PC-3 (cell line): Measurements from ENCODE around the gene TBC1D21. TPM values are rescaled to one million over a fixed set of nuclear protein-coding genes. Genes with fewer than 3 reads are reported as not detected.

ENCODE experiments used
- ATAC-seq: fragments of 200-7000 bp; cut with Tn5 transposase; 2 replicates; pipeline ENCODE4 v1.9.1; 2020; ENCODE audit warnings: mild to moderate bottlenecking, moderate library complexity
- Bru-seq: library from RNA; stranded (reverse); fragments of 400-500 nt; gene quantifications from one replicate; lab custom pipeline; 2021; lab: Mats Ljungman, UMichigan
- BruChase-seq, 2 experiments: library from RNA; stranded (reverse); fragments of 400-500 nt; gene quantifications; one replicate each; lab custom pipeline; 2021; lab: Mats Ljungman, UMichigan
- BruUV-seq: library from RNA; stranded (reverse); fragments of 400-500 nt; replicated peaks from 2 replicates; lab custom pipeline; 2021; lab: Mats Ljungman, UMichigan
- CTCF ChIA-PET: fragments of 300-600 bp; sonication (Branson Sonifier 250); formaldehyde crosslinking; loops from one replicate; lab custom pipeline; 2022; ENCODE audit warnings: antibody characterized with exemption; lab: Charles Lee
- POLR2A ChIA-PET: fragments of 300-600 bp; sonication (Branson Sonifier 250); formaldehyde crosslinking; loops from one replicate; lab custom pipeline; 2022; ENCODE audit warnings: antibody characterized with exemption; ENCODE audit not compliant: unreplicated experiment; lab: Charles Lee
- DNase-seq: peaks from one replicate; pipeline ENCODE4 v3.0.0-alpha.2; 2015
- H2AFZ ChIP-seq: fragments of 300-600 bp; sonication (generic); 2 replicates; pipeline ENCODE4 v1.6.0; 2016; ENCODE audit warnings: antibody characterized with exemption, low read length
- H3F3A ChIP-seq: fragments of 300-600 bp; sonication (generic); one replicate; pipeline ENCODE4 v1.6.0; 2017; ENCODE audit warnings: antibody characterized with exemption, low read length, control low read depth, mild to moderate bottlenecking; ENCODE audit not compliant: unreplicated experiment
- H3K27ac ChIP-seq: fragments of 300-600 bp; sonication (generic); 2 replicates; pipeline ENCODE4 v1.5.1; 2016; ENCODE audit warnings: mild to moderate bottlenecking, low read length
- H3K27me3 ChIP-seq: fragments of 300-600 bp; sonication (generic); 2 replicates; pipeline ENCODE4 v1.6.1; 2016; ENCODE audit warnings: low read length, mixed read lengths
- H3K36me3 ChIP-seq: fragments of 300-600 bp; sonication (generic); 2 replicates; pipeline ENCODE4 v1.6.1; 2016; ENCODE audit warnings: low read depth, mixed run types, low read length, mixed read lengths
- H3K4me1 ChIP-seq: fragments of 300-600 bp; sonication (generic); 2 replicates; pipeline ENCODE4 v1.5.1; 2016; ENCODE audit warnings: low read length; ENCODE audit not compliant: insufficient read depth
- H3K4me2 ChIP-seq: fragments of 300-600 bp; sonication (generic); 2 replicates; pipeline ENCODE4 v1.6.0; 2016; ENCODE audit warnings: low read length
- H3K4me3 ChIP-seq: fragments of 300-600 bp; sonication (generic); 2 replicates; pipeline ENCODE4 v1.5.1; 2016; ENCODE audit warnings: mild to moderate bottlenecking, low read length, mixed read lengths
- H3K79me2 ChIP-seq: fragments of 300-600 bp; sonication (generic); 2 replicates; pipeline ENCODE4 v1.6.1; 2017; ENCODE audit warnings: low read length, mixed read lengths
- H3K9ac ChIP-seq: fragments of 300-600 bp; sonication (generic); 2 replicates; pipeline ENCODE4 v1.6.0; 2016; ENCODE audit warnings: mild to moderate bottlenecking, low read length
- H3K9me2 ChIP-seq: fragments of 300-600 bp; sonication (generic); replicated peaks from 2 replicates; pipeline ENCODE4 v1.6.1; 2016; ENCODE audit warnings: mixed run types, low read length, mixed read lengths
- H3K9me3 ChIP-seq: fragments of 300-600 bp; sonication (generic); 2 replicates; pipeline ENCODE4 v1.6.1; 2016; ENCODE audit warnings: low read length, mixed read lengths
- H4K20me1 ChIP-seq: fragments of 300-600 bp; sonication (generic); 2 replicates; pipeline ENCODE4 v1.6.1; 2016; ENCODE audit warnings: low read length, mixed read lengths
- EZH2 ChIP-seq: fragments of 300-600 bp; sonication (generic); IDR thresholded peaks from one replicate; pipeline ENCODE4 v1.6.1; 2017; ENCODE audit warnings: antibody characterized with exemption, mild to moderate bottlenecking, low read length; ENCODE audit not compliant: unreplicated experiment
- EZH2phosphoT487 ChIP-seq: fragments of 300-600 bp; sonication (generic); IDR thresholded peaks from 2 replicates; pipeline ENCODE4 v1.6.1; 2018; ENCODE audit warnings: mild to moderate bottlenecking, antibody characterized with exemption, low read length, borderline replicate concordance
- intact Hi-C: fragments of 100-400 bp; cut with micrococcal nuclease; formaldehyde crosslinking; loops from 2 replicates; pipeline ENCODE4 v1.9.0; 2023
- long read RNA-seq: library from polyadenylated mRNA; unstranded; transcript quantifications from one replicate; pipeline ENCODE4 v2.0.0, GENCODE V29; 2021; ENCODE audit not compliant: unreplicated experiment
- total RNA-seq: library from RNA; depleted of rRNA; stranded (reverse); fragments of >200 nt; gene quantifications from 2 replicates; pipeline ENCODE4 v1.2.3, GENCODE V29; 2014; rRNA removed
- TF ChIP-seq, protein P1 (sequence below): fragments of 300-600 bp; sonication (generic); conservative IDR thresholded peaks from 2 replicates; pipeline ENCODE4 v1.5.1; 2017; ENCODE audit warnings: antibody characterized with exemption, low read depth, mild to moderate bottlenecking, low read length

Gene TBC1D21, protein sequence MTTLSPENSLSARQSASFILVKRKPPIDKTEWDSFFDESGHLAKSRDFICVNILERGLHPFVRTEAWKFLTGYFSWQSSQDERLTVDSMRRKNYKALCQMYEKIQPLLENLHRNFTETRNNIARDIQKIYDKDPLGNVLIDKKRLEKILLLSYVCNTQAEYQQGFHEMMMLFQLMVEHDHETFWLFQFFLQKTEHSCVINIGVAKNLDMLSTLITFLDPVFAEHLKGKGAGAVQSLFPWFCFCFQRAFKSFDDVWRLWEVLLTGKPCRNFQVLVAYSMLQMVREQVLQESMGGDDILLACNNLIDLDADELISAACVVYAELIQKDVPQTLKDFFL
- not detected in 2 replicates for total RNA-seq
- percentile 8 among the genes with signal in this experiment for Bru-seq, nascent RNA
- BruChase-seq, experiment 1, labeled RNA remaining after a 6-hour chase = not detected
- BruChase-seq, experiment 2, labeled RNA remaining after a 2-hour chase = not detected
- long read RNA-seq = 0 reads

DNA sequence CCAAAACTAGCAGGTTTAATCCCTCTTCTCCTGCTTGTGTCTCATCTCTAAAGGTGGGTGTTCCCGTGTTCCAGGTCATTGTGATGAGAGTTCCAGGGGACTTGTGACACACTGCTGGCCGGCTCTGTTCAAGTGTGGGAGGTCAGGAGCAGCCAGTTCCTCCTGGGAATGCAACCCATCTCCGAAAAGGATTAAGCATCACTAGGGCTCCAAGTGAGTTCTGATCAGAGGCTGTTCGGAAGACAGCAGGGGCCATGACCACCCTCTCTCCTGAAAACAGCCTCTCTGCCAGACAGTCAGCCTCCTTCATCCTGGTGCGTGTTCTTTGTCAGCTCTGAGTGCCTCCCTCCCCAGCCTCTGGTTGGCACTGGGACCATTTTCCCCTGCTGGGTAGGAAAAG, at the start of gene TBC1D21:
Gene TBC1D21, plus strand, starts transcription at position 109 of the 400 bp plus-strand sequence. Its CDS starts 146 bp downstream, at position 255.
- no peaks in the 10 kb centered on the region for H3K4me1 ChIP-seq
- H3K9ac ChIP-seq = no peak within 1 kb of the TSS
- H4K20me1 ChIP-seq = no peaks in the 10 kb centered on the region
- no peak for ATAC-seq
- H3K79me2 ChIP-seq = no peaks in the 10 kb centered on the region
- H3F3A ChIP-seq = no peaks in the 10 kb centered on the region
- POLR2A ChIA-PET = no interaction called here
- no peak within 1 kb of the TSS for H3K4me2 ChIP-seq
- H2AFZ ChIP-seq = no peak within 1 kb of the TSS
- TF ChIP-seq EZH2 (no peak), EZH2phosphoT487 (no peak)
- TF ChIP-seq, protein P1, sequence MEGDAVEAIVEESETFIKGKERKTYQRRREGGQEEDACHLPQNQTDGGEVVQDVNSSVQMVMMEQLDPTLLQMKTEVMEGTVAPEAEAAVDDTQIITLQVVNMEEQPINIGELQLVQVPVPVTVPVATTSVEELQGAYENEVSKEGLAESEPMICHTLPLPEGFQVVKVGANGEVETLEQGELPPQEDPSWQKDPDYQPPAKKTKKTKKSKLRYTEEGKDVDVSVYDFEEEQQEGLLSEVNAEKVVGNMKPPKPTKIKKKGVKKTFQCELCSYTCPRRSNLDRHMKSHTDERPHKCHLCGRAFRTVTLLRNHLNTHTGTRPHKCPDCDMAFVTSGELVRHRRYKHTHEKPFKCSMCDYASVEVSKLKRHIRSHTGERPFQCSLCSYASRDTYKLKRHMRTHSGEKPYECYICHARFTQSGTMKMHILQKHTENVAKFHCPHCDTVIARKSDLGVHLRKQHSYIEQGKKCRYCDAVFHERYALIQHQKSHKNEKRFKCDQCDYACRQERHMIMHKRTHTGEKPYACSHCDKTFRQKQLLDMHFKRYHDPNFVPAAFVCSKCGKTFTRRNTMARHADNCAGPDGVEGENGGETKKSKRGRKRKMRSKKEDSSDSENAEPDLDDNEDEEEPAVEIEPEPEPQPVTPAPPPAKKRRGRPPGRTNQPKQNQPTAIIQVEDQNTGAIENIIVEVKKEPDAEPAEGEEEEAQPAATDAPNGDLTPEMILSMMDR = no peak
- BruUV-seq = no TSS peak
- peaks cover 14% of the 10 kb centered on the region for H3K27me3 ChIP-seq
- no peaks in the 10 kb centered on the region for H3K9me2 ChIP-seq
- no peak within 1 kb of the TSS for H3K4me3 ChIP-seq
- H3K27ac ChIP-seq = no peak within 1 kb of the TSS
- no peaks in the 10 kb centered on the region for H3K9me3 ChIP-seq
- CTCF ChIA-PET = interaction anchor here (0.9 to 2.6 kb wide), 3 partner anchors 34 to 73 kb away, joined by 4 to 7 read pairs (median 5); no protein-coding TSS in a partner anchor
- DNase-seq = no peak
- no peaks in the 10 kb centered on the region for H3K36me3 ChIP-seq
- intact Hi-C loops = no loop called here

DNA sequence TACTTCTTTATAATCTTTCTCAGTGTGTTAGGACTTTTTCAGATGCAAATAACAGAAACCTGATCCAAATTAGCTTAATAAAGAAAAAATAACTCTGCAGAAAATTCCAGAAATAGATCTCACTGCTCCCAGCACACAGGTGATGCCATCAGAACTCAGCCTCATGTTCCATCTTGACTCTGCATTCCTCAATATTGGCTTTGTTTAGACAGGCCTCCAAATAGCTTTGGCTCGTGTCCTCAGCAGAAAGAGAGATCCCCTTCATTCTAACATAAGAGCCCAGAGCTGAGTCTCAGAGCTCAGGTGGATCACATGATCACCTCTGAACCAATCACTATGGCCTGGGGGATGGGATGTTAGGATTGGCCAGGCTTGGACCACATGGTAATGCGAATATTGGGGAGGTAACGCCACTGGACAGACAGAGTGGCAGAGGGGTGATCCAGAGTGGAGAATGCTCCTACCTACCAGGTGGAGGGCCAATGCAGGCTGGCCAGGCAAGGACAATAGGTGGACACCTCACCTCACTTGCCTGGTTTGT, 46.6 kb upstream of the TBC1D21 start:
- DNase-seq (no peak), ATAC-seq (no peak)
- no peaks in the 10 kb centered on the region for H3K9me2 ChIP-seq
- H3K79me2 ChIP-seq = no peaks in the 10 kb centered on the region
- H3K36me3 ChIP-seq = no peaks in the 10 kb centered on the region
- TF ChIP-seq EZH2 (no peak), EZH2phosphoT487 (no peak)
- TF ChIP-seq, protein P1 = no peak
- BruUV-seq = no TSS peak
- H3K9ac ChIP-seq = no peak overlapping the region
- no peaks in the 10 kb centered on the region for H3K9me3 ChIP-seq
- H3K4me2 ChIP-seq = no peak overlapping the region
- no peaks in the 10 kb centered on the region for H3K4me1 ChIP-seq
- ChIA-PET POLR2A (no interaction called here), CTCF (no interaction called here)
- H3K27ac ChIP-seq = no peak overlapping the region
- no peak overlapping the region for H3K4me3 ChIP-seq
- intact Hi-C loops = no loop called here
- H3K27me3 ChIP-seq = peaks cover 55% of the 10 kb centered on the region
- H3F3A ChIP-seq = no peaks in the 10 kb centered on the region
- no peaks in the 10 kb centered on the region for H4K20me1 ChIP-seq
- H2AFZ ChIP-seq = no peak overlapping the region

DNA sequence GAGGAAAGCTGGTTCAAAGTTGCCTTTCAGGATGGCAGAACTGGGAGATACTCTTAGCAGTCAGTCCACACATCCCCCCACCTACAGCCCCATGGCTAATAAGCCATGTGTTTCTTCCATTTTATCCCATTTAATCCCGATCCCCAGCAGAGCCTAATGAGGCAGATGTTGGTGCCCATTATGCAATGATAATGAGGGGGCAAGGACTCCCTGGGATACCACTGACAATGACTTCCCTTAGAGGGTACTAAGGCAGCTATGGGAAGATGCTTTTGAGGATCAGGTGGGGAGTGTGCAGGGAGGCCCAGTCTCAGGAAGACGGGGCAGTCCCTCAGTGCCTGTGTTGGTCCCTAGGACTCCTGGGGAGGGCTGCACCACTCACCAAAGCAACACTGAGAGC, 43.8 kb upstream of the TBC1D21 start:
- ATAC-seq = no peak
- Histone ChIP-seq H3K27me3 (peaks cover 68% of the 10 kb centered on the region), H2AFZ (no peak overlapping the region), H3K36me3 (no peaks in the 10 kb centered on the region), H3K9ac (no peak overlapping the region), H3K9me2 (no peaks in the 10 kb centered on the region), H3K4me3 (no peak overlapping the region), H3F3A (no peaks in the 10 kb centered on the region), H3K27ac (no peak overlapping the region), H4K20me1 (no peaks in the 10 kb centered on the region), H3K9me3 (no peaks in the 10 kb centered on the region), H3K79me2 (no peaks in the 10 kb centered on the region), H3K4me2 (no peak overlapping the region), H3K4me1 (no peaks in the 10 kb centered on the region)
- no TSS peak for BruUV-seq
- intact Hi-C loops = no loop called here
- ChIA-PET POLR2A (no interaction called here), CTCF (no interaction called here)
- no peak for TF ChIP-seq EZH2phosphoT487
- TF ChIP-seq EZH2 = no peak
- TF ChIP-seq, protein P1 = no peak
- DNase-seq = no peak
